GM18517 (cell line): Measurements from ENCODE around the gene NFATC1.
A peak's percentile ranks its signal among the peaks of the same experiment; 100 is the strongest.

Experiments
- ATAC-seq: cut with Tn5 transposase; IDR thresholded peaks from one replicate; pipeline ENCODE4 v1.9.1; 2021; ENCODE audit warnings: mild to moderate bottlenecking, moderate library complexity; ENCODE audit not compliant: unreplicated experiment

The NFATC1 gene

GRCh38 chr18:79420033-79420745 lies 24.5 kb downstream of the NFATC1 start:
- ATAC-seq = no peak

GRCh38 chr18:79421275-79421857 lies 25.6 kb downstream of the NFATC1 start:
- ATAC-seq = no peak

DNA sequence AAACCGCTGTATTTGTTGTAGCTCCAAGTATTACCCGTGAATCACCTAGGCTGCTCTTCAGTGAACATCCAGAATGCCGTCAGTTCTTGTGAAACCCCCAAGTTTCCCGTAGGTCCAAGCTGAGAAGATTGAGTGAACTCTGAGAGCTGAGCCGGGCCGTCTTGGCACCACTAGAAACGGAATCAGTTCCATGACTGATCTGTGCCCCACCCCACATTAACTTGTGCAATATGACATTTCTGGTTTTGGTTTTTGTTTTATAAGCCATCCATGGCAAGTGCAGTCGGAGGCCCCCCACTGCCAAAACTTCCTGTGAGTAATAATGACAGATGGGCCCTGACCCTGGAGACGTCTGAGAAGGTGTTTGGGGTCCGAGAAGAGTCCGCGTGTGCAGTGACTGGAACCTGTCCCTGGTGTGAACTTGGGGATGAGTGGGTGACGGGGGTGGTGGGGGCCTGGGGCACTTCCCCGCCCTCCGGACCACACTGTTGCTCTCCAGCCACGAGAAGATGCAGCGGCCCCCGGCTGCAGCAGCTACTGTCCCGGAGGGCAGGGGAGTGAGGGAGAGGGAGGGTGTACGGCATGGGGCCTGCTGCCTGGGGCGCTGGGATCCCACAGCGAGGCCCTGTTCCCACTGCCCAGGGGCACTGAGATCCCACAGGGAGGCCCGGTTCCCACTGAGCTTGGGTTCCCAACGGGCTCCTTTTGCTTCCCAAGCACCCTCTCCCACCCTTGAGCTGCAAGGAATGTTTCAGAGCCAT lies 26.5 kb downstream of the NFATC1 start:
- peak; percentile 90 for ATAC-seq

GRCh38 chr18:79422783-79423165 lies 27.0 kb downstream of the NFATC1 start:
- ATAC-seq = no peak

- ATAC-seq = no peak
Measured at GRCh38 chr18:79423211-79424007, 27.7 kb downstream of the NFATC1 start.

DNA sequence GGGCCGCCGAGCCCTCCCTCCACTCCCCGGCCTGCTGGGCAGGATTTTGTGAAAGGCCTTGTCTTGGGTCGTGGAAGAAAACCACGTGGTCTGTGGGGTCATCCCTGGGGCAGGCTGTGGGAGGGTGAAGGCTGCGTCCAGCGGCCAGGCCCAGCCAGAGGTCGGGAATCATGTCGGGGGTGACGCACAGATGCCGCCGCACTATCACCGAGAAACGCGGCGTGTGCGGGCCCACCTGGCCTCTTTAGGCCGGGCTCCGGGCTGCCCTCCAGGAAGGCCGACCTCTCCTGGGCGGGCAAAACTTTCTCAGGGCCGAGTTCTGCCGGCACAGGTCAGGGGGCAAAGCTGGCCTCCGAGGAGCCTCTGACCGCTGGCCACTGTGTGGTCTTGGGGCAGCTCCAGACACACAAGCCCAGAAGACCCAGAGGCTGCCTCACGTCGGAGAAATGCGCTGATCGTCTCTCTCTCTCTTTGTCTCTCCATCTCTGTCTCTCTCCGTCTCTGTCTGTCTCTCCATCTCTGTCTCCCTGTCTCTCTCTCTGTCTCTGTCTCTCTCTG lies 28.4 kb downstream of the NFATC1 start:
- no peak for ATAC-seq

DNA sequence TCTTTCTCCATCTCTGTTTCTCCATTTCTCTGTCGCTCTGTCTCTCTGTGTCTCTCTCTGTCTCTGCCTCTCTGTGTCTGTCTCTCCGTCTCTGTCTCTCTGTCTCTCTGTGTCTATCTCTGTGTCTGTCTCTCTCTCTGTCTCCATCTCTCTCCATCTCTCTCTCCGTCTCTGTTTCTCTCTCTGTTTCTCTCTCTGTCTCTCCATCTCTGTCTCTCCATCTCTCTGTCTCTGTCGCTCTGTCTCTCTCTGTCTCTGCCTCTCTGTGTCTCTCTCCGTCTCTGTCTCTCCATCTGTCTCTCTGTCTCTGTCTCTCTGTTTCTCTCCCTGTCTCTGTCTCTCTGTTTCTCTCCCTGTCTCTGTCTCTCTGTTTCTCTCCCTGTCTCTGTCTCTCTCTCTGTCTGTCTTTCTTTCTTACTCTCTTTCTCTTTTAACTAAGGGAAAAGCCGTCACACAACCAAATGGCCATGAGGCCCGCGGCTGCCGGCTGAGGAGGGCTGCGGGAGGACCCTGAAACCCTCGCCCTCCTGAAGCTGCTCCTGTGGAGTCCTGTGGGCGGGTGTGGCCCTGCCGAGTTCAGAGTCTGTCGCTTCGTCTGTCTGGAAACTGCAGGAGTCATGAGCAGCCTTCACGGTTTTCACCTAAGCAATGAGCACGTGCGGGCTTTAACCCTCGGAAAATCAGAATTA lies 29.3 kb downstream of the NFATC1 start:
- no peak for ATAC-seq

GRCh38 chr18:79425569-79425886 lies 29.8 kb downstream of the NFATC1 start:
- ATAC-seq = no peak

DNA sequence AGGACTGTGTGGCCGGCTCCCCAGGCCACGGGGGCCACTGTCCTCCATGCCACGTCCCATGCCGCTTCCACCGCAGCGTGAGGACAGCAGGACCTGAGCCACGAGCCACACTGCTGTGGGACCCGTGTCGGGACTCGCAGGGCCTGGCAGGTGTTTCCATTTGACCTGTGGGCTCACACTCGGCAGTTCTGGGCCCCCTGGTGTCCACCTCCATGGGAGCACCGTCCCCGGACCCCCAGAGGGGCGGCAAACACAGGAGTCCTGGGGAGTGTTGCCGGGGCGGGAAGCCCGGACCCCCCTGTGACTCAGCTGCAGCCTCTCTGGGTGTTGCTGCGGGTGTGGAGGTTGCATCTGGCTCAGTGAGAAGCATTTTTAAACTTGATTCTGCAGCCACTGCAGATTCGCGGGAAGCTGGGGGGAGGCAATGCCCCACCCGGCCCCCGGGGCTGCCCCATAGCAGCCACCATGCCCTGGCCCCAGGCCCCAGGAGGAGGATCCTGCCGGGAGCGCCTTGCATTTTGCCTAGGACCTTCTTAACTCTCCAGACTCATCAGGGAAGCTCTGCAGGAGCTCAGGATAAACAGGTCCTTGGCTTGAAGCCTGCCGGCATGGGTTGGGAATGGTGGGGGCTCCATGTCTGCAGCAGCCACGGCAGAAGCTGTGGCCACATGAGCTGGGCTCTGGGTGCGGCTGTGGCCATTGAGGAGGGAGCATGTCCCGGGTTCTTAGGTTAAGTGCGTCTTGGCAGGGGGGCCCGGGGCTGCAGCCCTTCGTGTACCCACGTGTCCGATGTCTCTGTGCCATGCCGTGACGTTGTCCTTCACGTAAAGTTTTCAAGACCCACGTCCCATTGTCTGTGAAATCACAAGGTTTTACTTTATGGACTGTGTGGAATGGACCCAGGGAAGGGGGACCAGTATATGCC lies 30.9 kb downstream of the NFATC1 start:
- ATAC-seq = no peak

- ATAC-seq = no peak
Measured at GRCh38 chr18:79427368-79428225, 31.9 kb downstream of the NFATC1 start.

- ATAC-seq = no peak
Measured at GRCh38 chr18:79428287-79428686, 32.6 kb downstream of the NFATC1 start.

- no peak for ATAC-seq
Measured at GRCh38 chr18:79429381-79429780, 33.7 kb downstream of the NFATC1 start.

DNA sequence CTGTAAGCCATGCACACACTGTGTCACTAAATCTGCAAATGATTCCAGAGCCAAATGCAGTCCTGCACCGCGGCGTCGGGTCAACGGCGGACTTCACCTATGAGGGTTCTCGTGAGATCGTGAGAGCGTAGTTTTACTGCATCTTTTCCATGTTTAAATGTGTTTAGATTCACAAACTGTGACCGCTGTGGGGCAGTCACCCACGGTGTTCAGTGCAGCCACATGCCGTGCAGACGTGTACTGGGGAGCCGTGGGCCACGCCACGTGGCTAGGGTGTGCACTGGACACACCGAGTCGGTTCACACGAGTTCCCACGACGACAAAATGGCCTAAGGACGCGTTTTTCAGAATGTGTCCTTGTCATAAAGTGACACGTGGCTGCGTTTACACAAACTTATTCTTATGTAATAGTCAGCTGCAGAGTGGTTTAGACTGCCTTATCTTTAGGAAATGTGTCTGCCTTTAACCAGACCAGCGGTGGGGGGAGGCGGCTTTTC lies 34.1 kb downstream of the NFATC1 start:
- ATAC-seq = no peak

- ATAC-seq = no peak
Measured at GRCh38 chr18:79432376-79433120, 36.8 kb downstream of the NFATC1 start.

GRCh38 chr18:79433431-79433830 lies 37.7 kb downstream of the NFATC1 start:
- ATAC-seq = no peak

GRCh38 chr18:79434607-79435401 lies 39.1 kb downstream of the NFATC1 start:
- no peak for ATAC-seq
